Activated naive CD8-positive, alpha-beta T cell treated with anti-CD3 and anti-CD28 coated beads, Interleukin-2, amount 50 U/mL, for 24 hours (primary cell): ENCODE results near the gene OR5H15.
"Not testable (repeated sequence)": the region's sequence is repeated elsewhere in the genome, so short reads cannot be mapped to it uniquely, and the experiment has no call there.

Experiments
- ATAC-seq: fragments of 150-1000 bp; cut with Tn5 transposase; one replicate; pipeline ENCODE4 v1.10.0; 2021
- DNase-seq: peaks from one replicate; pipeline ENCODE4 v3.0.0; 2021
- H3K27ac Mint-ChIP-seq: one replicate; pipeline ENCODE4 v1.8.0; 2021; ENCODE audit warnings: mild to moderate bottlenecking, mixed read lengths
- H3K27me3 Mint-ChIP-seq: one replicate; pipeline ENCODE4 v1.8.0; 2021; ENCODE audit warnings: mixed read lengths
- H3K36me3 Mint-ChIP-seq: one replicate; pipeline ENCODE4 v1.8.0; 2021; ENCODE audit warnings: low read depth, mixed read lengths
- H3K4me1 Mint-ChIP-seq: one replicate; pipeline ENCODE4 v1.8.0; 2021; ENCODE audit warnings: mixed read lengths
- H3K4me3 Mint-ChIP-seq: one replicate; pipeline ENCODE4 v1.8.0; 2021; ENCODE audit warnings: mild to moderate bottlenecking, moderate library complexity, mixed read lengths
- H3K9me3 Mint-ChIP-seq: one replicate; pipeline ENCODE4 v1.8.0; 2021; ENCODE audit warnings: mixed read lengths

Gene OR5H15

GRCh38 chr3:98166396-98166795, at the start of gene OR5H15:
TSS of gene OR5H15 (plus strand) at chr3:98166696. CDS start at chr3:98168700, 2,004 bp downstream.
- no peak for ATAC-seq
- no peak for DNase-seq
- Mint-ChIP-seq H3K27ac (no peak within 1 kb of the TSS), H3K36me3 (no peaks in the 10 kb centered on the region), H3K27me3 (no peaks in the 10 kb centered on the region), H3K4me1 (no peaks in the 10 kb centered on the region), H3K9me3 (no peaks in the 10 kb centered on the region), H3K4me3 (no peak within 1 kb of the TSS)

- Mint-ChIP-seq H3K27ac (no peak within 1 kb of the TSS), H3K4me3 (no peak within 1 kb of the TSS), H3K27me3 (no peaks in the 10 kb centered on the region), H3K4me1 (no peaks in the 10 kb centered on the region), H3K9me3 (no peaks in the 10 kb centered on the region), H3K36me3 (no peaks in the 10 kb centered on the region)
- DNase-seq (no peak), ATAC-seq (no peak)
These were observed 36.1 kb upstream of the OR5H15 start, which contains the start of gene OR5H1 for GRCh38 chr3:98130421-98130820. TSS of gene OR5H1 (plus strand) at chr3:98130721. CDS start at chr3:98132698, 1,977 bp downstream.

- no peak for DNase-seq
- Mint-ChIP-seq H3K27ac (no peak overlapping the region), H3K27me3 (no peaks in the 10 kb centered on the region), H3K4me3 (no peak overlapping the region), H3K9me3 (no peaks in the 10 kb centered on the region), H3K36me3 (no peaks in the 10 kb centered on the region), H3K4me1 (no peaks in the 10 kb centered on the region)
- ATAC-seq = no peak
These were observed 29.9 kb upstream of the OR5H15 start for GRCh38 chr3:98136631-98137030.

GRCh38 chr3:98137826-98138557, 28.5 kb upstream of the OR5H15 start:
- H3K36me3 Mint-ChIP-seq, H3K27me3 Mint-ChIP-seq, H3K27ac Mint-ChIP-seq, H3K4me1 Mint-ChIP-seq, H3K9me3 Mint-ChIP-seq, H3K4me3 Mint-ChIP-seq, DNase-seq, ATAC-seq: not testable (repeated sequence)

- Mint-ChIP-seq H3K27ac (no peak overlapping the region), H3K36me3 (no peaks in the 10 kb centered on the region), H3K9me3 (no peaks in the 10 kb centered on the region), H3K4me3 (no peak overlapping the region), H3K4me1 (no peaks in the 10 kb centered on the region), H3K27me3 (no peaks in the 10 kb centered on the region)
- no peak for DNase-seq
- no peak for ATAC-seq
These were observed 26.0 kb upstream of the OR5H15 start for GRCh38 chr3:98140531-98140930.

- no peak within 1 kb of the TSS for H3K4me3 Mint-ChIP-seq
- H3K36me3 Mint-ChIP-seq = no peaks in the 10 kb centered on the region
- H3K4me1 Mint-ChIP-seq = no peaks in the 10 kb centered on the region
- DNase-seq (no peak), ATAC-seq (no peak)
- H3K27ac Mint-ChIP-seq = no peak within 1 kb of the TSS
- H3K27me3 Mint-ChIP-seq = no peaks in the 10 kb centered on the region
- H3K9me3 Mint-ChIP-seq = no peaks in the 10 kb centered on the region
These were observed 19.3 kb upstream of the OR5H15 start, which contains the start of gene OR5H14 for GRCh38 chr3:98147179-98147578. TSS of gene OR5H14 (plus strand) at chr3:98147479. CDS start at chr3:98149386, 1,907 bp downstream.

- DNase-seq (no peak), ATAC-seq (no peak)
- Mint-ChIP-seq H3K36me3 (no peaks in the 10 kb centered on the region), H3K4me1 (no peaks in the 10 kb centered on the region), H3K4me3 (no peak overlapping the region), H3K9me3 (no peaks in the 10 kb centered on the region), H3K27me3 (no peaks in the 10 kb centered on the region), H3K27ac (no peak overlapping the region)
These were observed 17.7 kb upstream of the OR5H15 start for GRCh38 chr3:98148751-98149150.

GRCh38 chr3:98149456-98149855, 17.0 kb upstream of the OR5H15 start:
- not testable (repeated sequence) for H3K27ac Mint-ChIP-seq, H3K9me3 Mint-ChIP-seq, ATAC-seq, DNase-seq, H3K36me3 Mint-ChIP-seq, H3K27me3 Mint-ChIP-seq, H3K4me3 Mint-ChIP-seq, H3K4me1 Mint-ChIP-seq

GRCh38 chr3:98151241-98151640, 15.3 kb upstream of the OR5H15 start:
- ATAC-seq (no peak), DNase-seq (no peak)
- no peaks in the 10 kb centered on the region for H3K9me3 Mint-ChIP-seq
- no peak overlapping the region for H3K27ac Mint-ChIP-seq
- no peaks in the 10 kb centered on the region for H3K27me3 Mint-ChIP-seq
- H3K4me3 Mint-ChIP-seq = no peak overlapping the region
- no peaks in the 10 kb centered on the region for H3K36me3 Mint-ChIP-seq
- no peaks in the 10 kb centered on the region for H3K4me1 Mint-ChIP-seq

- no peaks in the 10 kb centered on the region for H3K9me3 Mint-ChIP-seq
- no peaks in the 10 kb centered on the region for H3K27me3 Mint-ChIP-seq
- H3K27ac Mint-ChIP-seq = no peak overlapping the region
- H3K4me1 Mint-ChIP-seq = no peaks in the 10 kb centered on the region
- DNase-seq (no peak), ATAC-seq (no peak)
- no peak overlapping the region for H3K4me3 Mint-ChIP-seq
- H3K36me3 Mint-ChIP-seq = no peaks in the 10 kb centered on the region
These were observed 4.6 kb downstream of the OR5H15 start for GRCh38 chr3:98171071-98171470.

GRCh38 chr3:98172621-98173020, 6.1 kb downstream of the OR5H15 start:
- Mint-ChIP-seq H3K27me3 (peaks cover 4% of the 10 kb centered on the region), H3K4me1 (no peaks in the 10 kb centered on the region), H3K4me3 (no peak overlapping the region), H3K36me3 (no peaks in the 10 kb centered on the region), H3K27ac (no peak overlapping the region), H3K9me3 (no peaks in the 10 kb centered on the region)
- ATAC-seq (no peak), DNase-seq (no peak)

GRCh38 chr3:98180319-98180890, 13.9 kb downstream of the OR5H15 start:
- no peak overlapping the region for H3K4me3 Mint-ChIP-seq
- H3K4me1 Mint-ChIP-seq = no peaks in the 10 kb centered on the region
- ATAC-seq (no peak), DNase-seq (no peak)
- H3K27me3 Mint-ChIP-seq = peaks cover 4% of the 10 kb centered on the region
- no peaks in the 10 kb centered on the region for H3K36me3 Mint-ChIP-seq
- H3K9me3 Mint-ChIP-seq = no peaks in the 10 kb centered on the region
- no peak overlapping the region for H3K27ac Mint-ChIP-seq

- ATAC-seq (no peak), DNase-seq (no peak)
- H3K36me3 Mint-ChIP-seq = no peaks in the 10 kb centered on the region
- no peaks in the 10 kb centered on the region for H3K9me3 Mint-ChIP-seq
- no peak overlapping the region for H3K4me3 Mint-ChIP-seq
- no peak overlapping the region for H3K27ac Mint-ChIP-seq
- no peaks in the 10 kb centered on the region for H3K27me3 Mint-ChIP-seq
- no peaks in the 10 kb centered on the region for H3K4me1 Mint-ChIP-seq
These were observed 15.7 kb downstream of the OR5H15 start for GRCh38 chr3:98182196-98182595.

GRCh38 chr3:98185180-98185579, 18.7 kb downstream of the OR5H15 start:
- DNase-seq = no peak
- Mint-ChIP-seq H3K9me3 (no peaks in the 10 kb centered on the region), H3K36me3 (no peaks in the 10 kb centered on the region), H3K27me3 (no peaks in the 10 kb centered on the region), H3K4me3 (no peak overlapping the region), H3K4me1 (no peaks in the 10 kb centered on the region), H3K27ac (no peak overlapping the region)
- ATAC-seq = no peak

GRCh38 chr3:98188545-98188944, 22.0 kb downstream of the OR5H15 start:
- Mint-ChIP-seq H3K4me3 (no peak overlapping the region), H3K4me1 (no peaks in the 10 kb centered on the region), H3K27ac (no peak overlapping the region), H3K36me3 (no peaks in the 10 kb centered on the region), H3K9me3 (no peaks in the 10 kb centered on the region), H3K27me3 (peaks cover 4% of the 10 kb centered on the region)
- DNase-seq = no peak
- ATAC-seq = no peak
